WTC11 (cell line): ENCODE results near the gene GPR62. TPM values are rescaled to one million over a fixed set of nuclear protein-coding genes. Genes with fewer than 3 reads are reported as not detected.
A peak's percentile ranks its signal among the peaks of the same experiment; 100 is the strongest.

Experiments used
- ATAC-seq: fragments of 200-7000 bp; cut with Tn5 transposase; 2 replicates; pipeline ENCODE4 v1.10.0; 2021; ENCODE audit warnings: mild to moderate bottlenecking, moderate library complexity
- CTCF ChIA-PET: fragments of 300-600 bp; sonication (Branson Sonifier 250); formaldehyde crosslinking; loops from one replicate; lab custom pipeline; 2021; ENCODE audit warnings: antibody characterized with exemption; lab: Charles Lee
- POLR2A ChIA-PET: fragments of 350-600 bp; sonication (Branson Sonifier 250); formaldehyde crosslinking; loops from one replicate; lab custom pipeline; 2021; ENCODE audit warnings: antibody characterized with exemption; lab: Charles Lee
- DNase-seq: peaks from one replicate; pipeline ENCODE4 v3.0.0; 2021; ENCODE audit warnings: low spot score
- H3K27ac Mint-ChIP-seq: 2 replicates; pipeline ENCODE4 v1.8.0; 2021; ENCODE audit warnings: mixed read lengths
- H3K27me3 Mint-ChIP-seq: 2 replicates; pipeline ENCODE4 v1.8.0; 2021; ENCODE audit warnings: low read depth, mild to moderate bottlenecking, moderate library complexity, mixed read lengths
- H3K36me3 Mint-ChIP-seq: 2 replicates; pipeline ENCODE4 v1.8.0; 2021; ENCODE audit warnings: mixed read lengths
- H3K4me1 Mint-ChIP-seq: 2 replicates; pipeline ENCODE4 v1.8.0; 2022; ENCODE audit warnings: mixed read lengths
- H3K4me3 Mint-ChIP-seq: 2 replicates; pipeline ENCODE4 v1.8.0; 2021; ENCODE audit warnings: mild to moderate bottlenecking, moderate library complexity, mixed read lengths
- H3K9me3 Mint-ChIP-seq: 2 replicates; pipeline ENCODE4 v1.8.0; 2021; ENCODE audit warnings: mixed read lengths
- CBFB ChIP-seq: sonication (generic); formaldehyde crosslinking; IDR thresholded peaks from 2 replicates; pipeline ENCODE4 v1.8.1; 2022; ENCODE audit warnings: mild to moderate bottlenecking, low read depth, missing genetic modification reagents
- EMX1 ChIP-seq: fragments of 250-450 bp; sonication (Bioruptor Pico); IDR thresholded peaks from 2 replicates; pipeline ENCODE4 v1.8.0; 2021; ENCODE audit warnings: mild to moderate bottlenecking
- IRF2 ChIP-seq: sonication (generic); formaldehyde crosslinking; IDR thresholded peaks from 2 replicates; pipeline ENCODE4 v1.8.0; 2022; ENCODE audit warnings: low read depth, missing genetic modification reagents, borderline replicate concordance
- NFE2L1 ChIP-seq: sonication (generic); formaldehyde crosslinking; IDR thresholded peaks from 2 replicates; pipeline ENCODE4 v1.8.1; 2023; ENCODE audit warnings: missing genetic modification reagents
- NR2C2 ChIP-seq: sonication (generic); formaldehyde crosslinking; IDR thresholded peaks from 2 replicates; pipeline ENCODE4 v1.8.0; 2022; ENCODE audit warnings: mild to moderate bottlenecking, missing genetic modification reagents
- NR3C1 ChIP-seq: sonication (generic); formaldehyde crosslinking; conservative IDR thresholded peaks from 2 replicates; pipeline ENCODE4 v1.8.1; 2023; ENCODE audit warnings: low read depth, mild to moderate bottlenecking, missing genetic modification reagents
- OVOL2 ChIP-seq: fragments of 250-450 bp; sonication (Bioruptor Pico); IDR thresholded peaks from 2 replicates; pipeline ENCODE4 v1.9.0; 2021; ENCODE audit warnings: mild to moderate bottlenecking, borderline replicate concordance
- RORB ChIP-seq: fragments of 250-450 bp; sonication (Bioruptor Pico); IDR thresholded peaks from 2 replicates; pipeline ENCODE4 v1.9.0; 2021; ENCODE audit warnings: mild to moderate bottlenecking
- SMAD4 ChIP-seq: sonication (generic); formaldehyde crosslinking; IDR thresholded peaks from 2 replicates; pipeline ENCODE4 v1.8.0; 2022; ENCODE audit warnings: mild to moderate bottlenecking, missing genetic modification reagents
- SOX15 ChIP-seq: fragments of 250-450 bp; sonication (Bioruptor Pico); IDR thresholded peaks from 2 replicates; pipeline ENCODE4 v1.9.0; 2021; ENCODE audit warnings: mild to moderate bottlenecking
- TEAD4 ChIP-seq: sonication (generic); formaldehyde crosslinking; IDR thresholded peaks from 2 replicates; pipeline ENCODE4 v1.8.0; 2022; ENCODE audit warnings: mild to moderate bottlenecking, missing genetic modification reagents
- ZBTB21 ChIP-seq: sonication (generic); formaldehyde crosslinking; IDR thresholded peaks from 2 replicates; pipeline ENCODE4 v1.8.1; 2023; ENCODE audit warnings: mild to moderate bottlenecking, missing genetic modification reagents, borderline replicate concordance
- ZNF121 ChIP-seq: sonication (generic); formaldehyde crosslinking; IDR thresholded peaks from 2 replicates; pipeline ENCODE4 v1.8.0; 2023; ENCODE audit warnings: missing genetic modification reagents
- ZNF423 ChIP-seq: fragments of 250-450 bp; sonication (Bioruptor Pico); IDR thresholded peaks from 2 replicates; pipeline ENCODE4 v2.1.2; 2022; ENCODE audit warnings: mild to moderate bottlenecking, moderate library complexity
- ZNF671 ChIP-seq: fragments of 250-450 bp; sonication (Bioruptor Pico); IDR thresholded peaks from 2 replicates; pipeline ENCODE4 v1.8.0; 2021; ENCODE audit warnings: mild to moderate bottlenecking
- total RNA-seq: library from RNA; stranded (reverse); gene quantifications from 3 replicates; pipeline ENCODE4 v1.2.3, GENCODE V29; 2021
- TF ChIP-seq, protein P1 (sequence below): fragments of 200-600 bp; IDR thresholded peaks from 2 replicates; pipeline ENCODE4 v1.8.0; 2022; ENCODE audit warnings: antibody characterized with exemption
- TF ChIP-seq, protein P2 (sequence below): fragments of 250-450 bp; sonication (Bioruptor Pico); IDR thresholded peaks from 2 replicates; pipeline ENCODE4 v1.9.0; 2021; ENCODE audit warnings: moderate library complexity, mild to moderate bottlenecking, inconsistent platforms, borderline replicate concordance
- TF ChIP-seq, protein P3 (sequence below): sonication (generic); formaldehyde crosslinking; conservative IDR thresholded peaks from 2 replicates; pipeline ENCODE4 v1.8.1; 2023; ENCODE audit warnings: mild to moderate bottlenecking, low read depth, missing genetic modification reagents, moderate library complexity
- TF ChIP-seq, protein P4 (sequence below): sonication (generic); formaldehyde crosslinking; IDR thresholded peaks from 2 replicates; pipeline ENCODE4 v1.8.1; 2022; ENCODE audit warnings: mild to moderate bottlenecking, moderate library complexity, missing genetic modification reagents
- TF ChIP-seq, protein P5 (sequence below): sonication (generic); formaldehyde crosslinking; IDR thresholded peaks from 2 replicates; pipeline ENCODE4 v1.8.1; 2023; ENCODE audit warnings: mild to moderate bottlenecking, missing genetic modification reagents

GPR62 gene
- total RNA-seq, 1 experiment from 2014 or later = 0.24 TPM

DNA sequence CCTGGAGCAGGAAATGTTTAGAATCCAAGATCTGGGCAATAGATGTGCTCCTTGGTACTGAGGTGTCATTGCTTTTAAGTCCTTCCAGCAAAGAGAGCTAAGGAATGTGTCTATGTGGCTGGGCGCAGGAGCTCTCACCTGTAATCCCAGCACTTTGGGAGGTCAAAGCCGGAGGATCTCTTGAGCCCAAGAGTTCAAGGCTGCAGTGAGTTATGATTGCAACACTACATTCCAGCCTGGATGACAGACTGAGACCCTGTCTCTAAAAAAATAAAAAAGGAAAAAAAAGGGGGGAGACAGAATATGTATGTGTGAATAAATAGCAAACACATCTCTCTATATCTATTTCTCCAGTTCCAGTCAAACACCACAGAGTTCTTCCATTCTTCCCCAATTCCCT, 4.3 kb upstream of the GPR62 start (continued):
- no peak for TF ChIP-seq NFE2L1 (CRISPR knock-in tag)

DNA sequence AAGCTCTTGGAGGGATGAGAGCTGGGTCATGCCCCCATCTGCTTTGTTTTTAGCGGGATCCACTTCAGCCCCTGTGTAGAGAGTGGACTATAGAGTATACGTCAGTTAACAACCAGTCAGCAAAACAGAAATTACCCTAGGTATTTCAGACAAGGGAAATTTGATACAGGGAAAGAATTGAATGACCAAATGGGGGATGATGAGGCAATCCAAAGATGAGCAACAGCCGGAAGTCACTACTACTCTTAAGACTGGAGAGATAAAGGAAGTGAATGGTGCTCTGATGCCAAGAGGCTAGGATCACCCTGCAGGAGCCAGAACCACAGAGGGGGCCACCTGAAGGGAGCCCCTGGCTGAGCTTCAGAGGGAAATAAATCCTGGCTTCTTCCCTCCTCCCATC, 1.7 kb upstream of the GPR62 start:
- no peak for TF ChIP-seq NR2C2
- DNase-seq = no peak
- Mint-ChIP-seq H3K36me3 (no peaks in the 10 kb centered on the region), H3K27me3 (peaks cover 65% of the 10 kb centered on the region), H3K4me3 (no peak overlapping the region), H3K27ac (no peak overlapping the region), H3K9me3 (no peaks in the 10 kb centered on the region), H3K4me1 (peaks cover 3% of the 10 kb centered on the region; the same call in 1 of the 2 replicates)
- ATAC-seq = no peak
- ChIA-PET CTCF (interaction anchor here (1.1 to 2.7 kb wide), 4 partner anchors 8 to 22 kb away, joined by 3 to 8 read pairs (median 6); partner anchors contain the start of genes ABHD14A, ABHD14B and RRP9), POLR2A (interaction anchor here (1.0 kb wide), 1 partner anchor 12 kb away, joined by 3 read pairs; the partner anchor contains the start of genes PARP3 and RRP9)

DNA sequence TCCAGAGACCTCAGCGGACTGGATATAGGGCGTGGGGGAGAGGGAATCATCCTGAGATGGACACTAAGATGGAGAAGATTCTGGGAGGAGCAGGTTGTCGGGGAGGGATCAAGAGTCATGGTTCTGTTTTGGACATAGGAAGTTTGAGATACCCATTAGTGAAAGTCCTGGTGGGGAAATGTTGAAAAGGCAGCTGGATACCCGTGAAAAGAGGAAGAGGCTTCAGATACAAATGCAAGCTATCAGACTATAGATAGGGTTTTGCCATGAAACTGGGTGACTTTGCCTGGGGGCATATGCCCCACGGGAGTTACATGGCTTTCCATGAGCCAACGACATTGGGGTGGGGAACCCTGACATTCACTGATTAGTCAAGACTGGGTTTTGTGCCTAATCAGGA, 1.1 kb upstream of the GPR62 start:
- H3K27me3 Mint-ChIP-seq = peaks cover 63% of the 10 kb centered on the region
- TF ChIP-seq RORB (CRISPR knock-in tag) (no peak), ZNF121 (CRISPR knock-in tag) (no peak), IRF2 (CRISPR knock-in tag) (no peak), NR3C1 (CRISPR knock-in tag) (no peak), SOX15 (CRISPR knock-in tag) (no peak)
- TF ChIP-seq, protein P1, sequence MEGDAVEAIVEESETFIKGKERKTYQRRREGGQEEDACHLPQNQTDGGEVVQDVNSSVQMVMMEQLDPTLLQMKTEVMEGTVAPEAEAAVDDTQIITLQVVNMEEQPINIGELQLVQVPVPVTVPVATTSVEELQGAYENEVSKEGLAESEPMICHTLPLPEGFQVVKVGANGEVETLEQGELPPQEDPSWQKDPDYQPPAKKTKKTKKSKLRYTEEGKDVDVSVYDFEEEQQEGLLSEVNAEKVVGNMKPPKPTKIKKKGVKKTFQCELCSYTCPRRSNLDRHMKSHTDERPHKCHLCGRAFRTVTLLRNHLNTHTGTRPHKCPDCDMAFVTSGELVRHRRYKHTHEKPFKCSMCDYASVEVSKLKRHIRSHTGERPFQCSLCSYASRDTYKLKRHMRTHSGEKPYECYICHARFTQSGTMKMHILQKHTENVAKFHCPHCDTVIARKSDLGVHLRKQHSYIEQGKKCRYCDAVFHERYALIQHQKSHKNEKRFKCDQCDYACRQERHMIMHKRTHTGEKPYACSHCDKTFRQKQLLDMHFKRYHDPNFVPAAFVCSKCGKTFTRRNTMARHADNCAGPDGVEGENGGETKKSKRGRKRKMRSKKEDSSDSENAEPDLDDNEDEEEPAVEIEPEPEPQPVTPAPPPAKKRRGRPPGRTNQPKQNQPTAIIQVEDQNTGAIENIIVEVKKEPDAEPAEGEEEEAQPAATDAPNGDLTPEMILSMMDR = peak; percentile 17; the same call in 1 of the 2 replicates
- TF ChIP-seq, all 79 proteins: peak for 1
- Mint-ChIP-seq H3K27ac (no peak overlapping the region), H3K36me3 (no peaks in the 10 kb centered on the region), H3K9me3 (no peaks in the 10 kb centered on the region), H3K4me1 (peaks cover 3% of the 10 kb centered on the region; the same call in 1 of the 2 replicates), H3K4me3 (no peak overlapping the region)
- POLR2A ChIA-PET = interaction anchor here (0.7 to 1.0 kb wide), 2 partner anchors 12 to 15 kb away, joined by 3 to 6 read pairs; partner anchors contain the start of genes PARP3 and RRP9
- CTCF ChIA-PET = interaction anchor here (0.7 to 2.7 kb wide), 6 partner anchors 9 to 285 kb away, joined by 3 to 8 read pairs (median 4); partner anchors contain the start of genes ABHD14A, ABHD14B and RRP9
- ATAC-seq (no peak), DNase-seq (no peak)

DNA sequence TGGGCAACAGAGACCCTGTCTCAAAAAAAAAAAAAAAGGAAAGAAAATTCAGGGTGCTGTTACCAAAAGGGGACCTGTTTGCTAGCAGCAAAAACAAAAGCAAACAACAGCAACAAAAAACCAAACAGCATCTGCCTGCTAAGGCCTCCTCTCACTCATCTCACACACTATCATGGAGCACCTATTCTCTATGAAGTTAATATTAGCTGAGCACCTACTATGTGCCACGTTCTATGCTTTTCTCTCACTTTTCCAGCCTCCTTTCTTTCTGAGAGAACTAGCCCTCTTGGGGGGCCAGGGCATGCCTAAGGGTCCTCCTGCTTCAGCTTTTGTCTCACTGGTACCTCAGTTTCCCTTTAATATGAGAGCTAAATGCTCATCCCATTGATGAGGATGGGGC, 468 bp upstream of the GPR62 start:
- no peak for DNase-seq
- no peak for ATAC-seq
- H3K36me3 Mint-ChIP-seq = no peaks in the 10 kb centered on the region
- TF ChIP-seq OVOL2 (no peak), NR3C1 (CRISPR knock-in tag) (no peak), TEAD4 (CRISPR knock-in tag) (no peak), ZBTB21 (no peak), CBFB (CRISPR knock-in tag) (no peak), EMX1 (CRISPR knock-in tag) (no peak), ZNF671 (CRISPR knock-in tag) (no peak), ZNF423 (CRISPR knock-in tag) (no peak), SMAD4 (CRISPR knock-in tag) (no peak)
- TF ChIP-seq, protein P2, sequence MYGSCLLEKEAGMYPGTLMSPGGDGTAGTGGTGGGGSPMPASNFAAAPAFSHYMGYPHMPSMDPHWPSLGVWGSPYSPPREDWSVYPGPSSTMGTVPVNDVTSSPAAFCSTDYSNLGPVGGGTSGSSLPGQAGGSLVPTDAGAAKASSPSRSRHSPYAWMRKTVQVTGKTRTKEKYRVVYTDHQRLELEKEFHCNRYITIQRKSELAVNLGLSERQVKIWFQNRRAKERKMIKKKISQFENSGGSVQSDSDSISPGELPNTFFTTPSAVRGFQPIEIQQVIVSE (CRISPR knock-in tag) = no peak
- TF ChIP-seq, protein P3, sequence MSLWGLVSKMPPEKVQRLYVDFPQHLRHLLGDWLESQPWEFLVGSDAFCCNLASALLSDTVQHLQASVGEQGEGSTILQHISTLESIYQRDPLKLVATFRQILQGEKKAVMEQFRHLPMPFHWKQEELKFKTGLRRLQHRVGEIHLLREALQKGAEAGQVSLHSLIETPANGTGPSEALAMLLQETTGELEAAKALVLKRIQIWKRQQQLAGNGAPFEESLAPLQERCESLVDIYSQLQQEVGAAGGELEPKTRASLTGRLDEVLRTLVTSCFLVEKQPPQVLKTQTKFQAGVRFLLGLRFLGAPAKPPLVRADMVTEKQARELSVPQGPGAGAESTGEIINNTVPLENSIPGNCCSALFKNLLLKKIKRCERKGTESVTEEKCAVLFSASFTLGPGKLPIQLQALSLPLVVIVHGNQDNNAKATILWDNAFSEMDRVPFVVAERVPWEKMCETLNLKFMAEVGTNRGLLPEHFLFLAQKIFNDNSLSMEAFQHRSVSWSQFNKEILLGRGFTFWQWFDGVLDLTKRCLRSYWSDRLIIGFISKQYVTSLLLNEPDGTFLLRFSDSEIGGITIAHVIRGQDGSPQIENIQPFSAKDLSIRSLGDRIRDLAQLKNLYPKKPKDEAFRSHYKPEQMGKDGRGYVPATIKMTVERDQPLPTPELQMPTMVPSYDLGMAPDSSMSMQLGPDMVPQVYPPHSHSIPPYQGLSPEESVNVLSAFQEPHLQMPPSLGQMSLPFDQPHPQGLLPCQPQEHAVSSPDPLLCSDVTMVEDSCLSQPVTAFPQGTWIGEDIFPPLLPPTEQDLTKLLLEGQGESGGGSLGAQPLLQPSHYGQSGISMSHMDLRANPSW (CRISPR knock-in tag) = no peak
- TF ChIP-seq, protein P4, sequence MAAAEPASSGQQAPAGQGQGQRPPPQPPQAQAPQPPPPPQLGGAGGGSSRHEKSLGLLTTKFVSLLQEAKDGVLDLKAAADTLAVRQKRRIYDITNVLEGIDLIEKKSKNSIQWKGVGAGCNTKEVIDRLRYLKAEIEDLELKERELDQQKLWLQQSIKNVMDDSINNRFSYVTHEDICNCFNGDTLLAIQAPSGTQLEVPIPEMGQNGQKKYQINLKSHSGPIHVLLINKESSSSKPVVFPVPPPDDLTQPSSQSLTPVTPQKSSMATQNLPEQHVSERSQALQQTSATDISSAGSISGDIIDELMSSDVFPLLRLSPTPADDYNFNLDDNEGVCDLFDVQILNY (CRISPR knock-in tag) = no peak
- TF ChIP-seq, protein P1 = no peak
- TF ChIP-seq, protein P5, sequence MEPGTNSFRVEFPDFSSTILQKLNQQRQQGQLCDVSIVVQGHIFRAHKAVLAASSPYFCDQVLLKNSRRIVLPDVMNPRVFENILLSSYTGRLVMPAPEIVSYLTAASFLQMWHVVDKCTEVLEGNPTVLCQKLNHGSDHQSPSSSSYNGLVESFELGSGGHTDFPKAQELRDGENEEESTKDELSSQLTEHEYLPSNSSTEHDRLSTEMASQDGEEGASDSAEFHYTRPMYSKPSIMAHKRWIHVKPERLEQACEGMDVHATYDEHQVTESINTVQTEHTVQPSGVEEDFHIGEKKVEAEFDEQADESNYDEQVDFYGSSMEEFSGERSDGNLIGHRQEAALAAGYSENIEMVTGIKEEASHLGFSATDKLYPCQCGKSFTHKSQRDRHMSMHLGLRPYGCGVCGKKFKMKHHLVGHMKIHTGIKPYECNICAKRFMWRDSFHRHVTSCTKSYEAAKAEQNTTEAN (CRISPR knock-in tag) = no peak
- peaks cover 3% of the 10 kb centered on the region; the same call in 1 of the 2 replicates for H3K4me1 Mint-ChIP-seq
- ChIA-PET POLR2A (interaction anchor here (0.7 to 0.8 kb wide), 3 partner anchors 14 to 41 kb away, joined by 4 to 6 read pairs (median 4); partner anchors contain the start of gene RPL29), CTCF (interaction anchor here (0.6 to 2.7 kb wide), 12 partner anchors 12 to 285 kb away, joined by 3 to 9 read pairs (median 4); partner anchors contain the start of genes ABHD14B, ACY1, RPL29 and RRP9)
- no peaks in the 10 kb centered on the region for H3K9me3 Mint-ChIP-seq
- no peak overlapping the region for H3K4me3 Mint-ChIP-seq
- H3K27me3 Mint-ChIP-seq = peaks cover 63% of the 10 kb centered on the region
- no peak overlapping the region for H3K27ac Mint-ChIP-seq
